Osteocyte (in vitro differentiated cells): ENCODE results near the gene CCDC6. TPM values are rescaled to one million over a fixed set of nuclear protein-coding genes. Genes with fewer than 3 reads are reported as not detected.

ENCODE experiments used
- DNase-seq: peaks from one replicate; pipeline ENCODE4 v3.0.0; 2021; ENCODE audit warnings: mixed read lengths; ENCODE audit not compliant: unreplicated experiment; ENCODE audit errors: extremely low spot score
- H3K27ac Mint-ChIP-seq: one replicate; pipeline ENCODE4 v1.8.0; 2021; ENCODE audit warnings: mild to moderate bottlenecking, mixed read lengths; ENCODE audit not compliant: unreplicated experiment
- H3K27me3 Mint-ChIP-seq: one replicate; pipeline ENCODE4 v1.8.0; 2021; ENCODE audit warnings: mixed read lengths; ENCODE audit not compliant: unreplicated experiment
- H3K36me3 Mint-ChIP-seq: one replicate; pipeline ENCODE4 v1.8.0; 2021; ENCODE audit warnings: mixed read lengths; ENCODE audit not compliant: unreplicated experiment
- H3K4me1 Mint-ChIP-seq: one replicate; pipeline ENCODE4 v1.8.0; 2021; ENCODE audit warnings: mixed read lengths; ENCODE audit not compliant: unreplicated experiment
- H3K4me3 Mint-ChIP-seq: one replicate; pipeline ENCODE4 v1.8.0; 2021; ENCODE audit warnings: mild to moderate bottlenecking, moderate library complexity, mixed read lengths; ENCODE audit not compliant: unreplicated experiment
- H3K9me3 Mint-ChIP-seq: one replicate; pipeline ENCODE4 v1.8.0; 2021; ENCODE audit warnings: mixed read lengths; ENCODE audit not compliant: unreplicated experiment
- CTCF ChIP-seq: fragments of 200-600 bp; sonication (generic); IDR thresholded peaks from 2 replicates; pipeline ENCODE4 v1.5.0; 2021; ENCODE audit warnings: antibody characterized with exemption, mild to moderate bottlenecking, moderate library complexity
- total RNA-seq: library from RNA; stranded (reverse); gene quantifications from 2 replicates; pipeline ENCODE4 v1.2.1, GENCODE V29; 2021

Gene CCDC6
- total RNA-seq, 1 donor from 2014 or later, result 38.0 TPM

- Mint-ChIP-seq H3K4me1 (no peaks in the 10 kb centered on the region), H3K9me3 (peaks cover 4% of the 10 kb centered on the region), H3K27ac (no peak overlapping the region), H3K36me3 (no peaks in the 10 kb centered on the region), H3K27me3 (peaks cover 8% of the 10 kb centered on the region), H3K4me3 (no peak overlapping the region)
- no peak for TF ChIP-seq CTCF
- no peak for DNase-seq
These were observed 131.9 kb downstream of the CCDC6 start for GRCh38 chr10:59774451-59774850.

DNA sequence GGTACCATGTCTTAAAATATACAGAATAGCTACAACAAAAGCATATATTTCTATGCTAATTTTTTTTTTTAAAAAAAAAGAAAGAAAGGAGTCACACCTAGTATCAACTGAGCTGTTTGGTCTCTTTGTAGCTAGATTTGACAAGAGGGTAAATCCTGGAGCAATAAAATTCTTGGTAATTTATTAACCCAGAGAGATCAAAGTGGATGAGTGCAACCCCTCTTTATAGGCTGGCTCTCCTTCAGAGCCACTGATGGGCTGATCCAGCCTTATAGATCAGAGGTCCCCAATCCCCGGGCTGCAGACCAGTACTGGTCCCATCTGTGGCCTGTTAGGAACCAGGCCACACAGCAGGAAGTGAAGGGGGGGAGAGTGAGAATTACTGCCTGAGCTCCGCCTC, 133.3 kb downstream of the CCDC6 start:
- no peaks in the 10 kb centered on the region for H3K4me1 Mint-ChIP-seq
- peaks cover 17% of the 10 kb centered on the region for H3K27me3 Mint-ChIP-seq
- peaks cover 4% of the 10 kb centered on the region for H3K9me3 Mint-ChIP-seq
- no peak for TF ChIP-seq CTCF
- H3K27ac Mint-ChIP-seq, result no peak overlapping the region
- DNase-seq, result no peak
- H3K4me3 Mint-ChIP-seq, result no peak overlapping the region
- no peaks in the 10 kb centered on the region for H3K36me3 Mint-ChIP-seq

DNA sequence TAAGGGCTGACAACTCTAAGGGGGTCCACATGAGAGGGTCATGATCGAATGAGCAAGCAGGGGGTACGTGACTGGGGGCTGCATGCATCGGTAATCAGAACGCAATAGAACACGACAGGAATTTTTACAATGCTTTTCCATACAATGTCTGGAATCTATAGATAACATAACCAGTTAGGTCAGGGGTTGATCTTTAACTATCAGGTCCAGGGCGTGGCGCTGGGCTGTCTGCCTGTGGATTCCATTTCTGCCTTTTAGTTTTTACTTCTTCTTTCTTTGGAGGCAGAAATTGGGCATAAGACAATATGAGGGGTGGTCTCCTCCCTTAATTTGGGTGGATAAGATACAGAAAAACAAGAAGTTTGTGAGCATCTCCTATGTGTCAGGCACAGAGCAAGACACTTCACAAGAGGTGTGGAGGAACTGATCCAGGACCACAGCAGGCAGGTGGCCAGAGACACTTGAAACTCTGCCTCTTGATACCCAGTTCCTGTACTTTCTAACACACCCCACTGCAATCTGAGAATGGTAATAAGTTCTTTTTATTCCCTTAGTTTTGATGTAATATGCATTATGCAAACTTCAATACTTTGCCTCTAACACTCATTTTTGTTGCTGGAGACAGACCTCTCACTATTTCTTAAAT, 135.1 kb downstream of the CCDC6 start:
- H3K27me3 Mint-ChIP-seq, result peaks cover 20% of the 10 kb centered on the region
- no peaks in the 10 kb centered on the region for H3K36me3 Mint-ChIP-seq
- no peaks in the 10 kb centered on the region for H3K4me1 Mint-ChIP-seq
- H3K27ac Mint-ChIP-seq, result no peak overlapping the region
- DNase-seq, result no peak
- TF ChIP-seq CTCF, result no peak
- no peak overlapping the region for H3K4me3 Mint-ChIP-seq
- H3K9me3 Mint-ChIP-seq, result peaks cover 4% of the 10 kb centered on the region

GRCh38 chr10:59770689-59771088, 135.7 kb downstream of the CCDC6 start:
- H3K36me3 Mint-ChIP-seq, result no peaks in the 10 kb centered on the region
- no peaks in the 10 kb centered on the region for H3K4me1 Mint-ChIP-seq
- DNase-seq, result no peak
- H3K27me3 Mint-ChIP-seq, result peaks cover 20% of the 10 kb centered on the region
- peaks cover 4% of the 10 kb centered on the region for H3K9me3 Mint-ChIP-seq
- TF ChIP-seq CTCF, result no peak
- no peak overlapping the region for H3K4me3 Mint-ChIP-seq
- H3K27ac Mint-ChIP-seq, result no peak overlapping the region

GRCh38 chr10:59762505-59762904, 143.9 kb downstream of the CCDC6 start:
- H3K27me3 Mint-ChIP-seq, result peaks cover 10% of the 10 kb centered on the region
- H3K4me3 Mint-ChIP-seq, result no peak overlapping the region
- H3K36me3 Mint-ChIP-seq, result no peaks in the 10 kb centered on the region
- H3K9me3 Mint-ChIP-seq, result no peaks in the 10 kb centered on the region
- no peak for DNase-seq
- no peaks in the 10 kb centered on the region for H3K4me1 Mint-ChIP-seq
- H3K27ac Mint-ChIP-seq, result no peak overlapping the region
- no peak for TF ChIP-seq CTCF
